NCI-H2196 (cell line): Measurements from ENCODE around the gene SYT2.
A peak's percentile ranks its signal among the peaks of the same experiment; 100 is the strongest.
"Not testable (repeated sequence)": the region's sequence is repeated elsewhere in the genome, so short reads cannot be mapped to it uniquely, and the experiment has no call there.

Experiments
- DNase-seq: peaks from one replicate; lab custom pipeline; 2025; ENCODE audit not compliant: unreplicated experiment; lab: John Stamatoyannopoulos, UW

SYT2 gene

DNA sequence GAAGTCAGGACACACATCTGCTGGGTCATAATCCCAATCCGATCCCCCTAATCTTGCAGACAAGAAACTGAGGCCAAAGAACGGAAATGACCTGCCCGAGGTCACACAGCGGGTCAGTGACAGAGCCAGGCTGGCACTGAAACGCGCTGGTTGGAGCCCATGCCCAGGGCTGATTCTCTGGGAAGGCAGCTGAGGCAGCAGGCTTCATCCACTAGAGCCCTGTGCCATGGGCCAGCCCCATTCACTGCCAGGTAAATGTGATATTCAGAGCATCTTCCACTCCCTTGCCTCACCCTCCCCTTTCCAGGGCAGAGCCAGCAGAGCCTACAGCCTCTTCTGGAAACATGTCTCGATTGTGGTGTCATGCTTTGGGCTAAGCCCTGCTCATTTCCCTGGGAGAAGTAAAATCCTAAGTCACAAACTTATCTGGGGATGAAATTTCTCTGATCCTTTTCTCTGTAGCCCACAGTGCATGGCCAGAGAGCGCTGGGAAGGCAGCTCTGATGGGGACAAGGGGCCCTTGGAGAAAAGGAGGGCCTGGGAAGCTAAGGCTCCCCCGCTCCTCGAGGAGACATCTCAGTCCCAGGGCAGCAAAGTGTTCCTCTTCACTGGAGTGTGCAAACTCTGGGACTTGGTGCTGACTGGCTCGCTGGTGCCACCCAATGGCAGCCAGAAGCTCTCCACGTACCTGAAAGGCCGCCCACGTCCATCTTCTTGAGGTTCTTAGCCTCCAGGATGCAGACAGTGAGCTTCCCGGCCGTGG lies 110.4 kb downstream of the SYT2 start:
- DNase-seq, result peak; percentile 53

DNA sequence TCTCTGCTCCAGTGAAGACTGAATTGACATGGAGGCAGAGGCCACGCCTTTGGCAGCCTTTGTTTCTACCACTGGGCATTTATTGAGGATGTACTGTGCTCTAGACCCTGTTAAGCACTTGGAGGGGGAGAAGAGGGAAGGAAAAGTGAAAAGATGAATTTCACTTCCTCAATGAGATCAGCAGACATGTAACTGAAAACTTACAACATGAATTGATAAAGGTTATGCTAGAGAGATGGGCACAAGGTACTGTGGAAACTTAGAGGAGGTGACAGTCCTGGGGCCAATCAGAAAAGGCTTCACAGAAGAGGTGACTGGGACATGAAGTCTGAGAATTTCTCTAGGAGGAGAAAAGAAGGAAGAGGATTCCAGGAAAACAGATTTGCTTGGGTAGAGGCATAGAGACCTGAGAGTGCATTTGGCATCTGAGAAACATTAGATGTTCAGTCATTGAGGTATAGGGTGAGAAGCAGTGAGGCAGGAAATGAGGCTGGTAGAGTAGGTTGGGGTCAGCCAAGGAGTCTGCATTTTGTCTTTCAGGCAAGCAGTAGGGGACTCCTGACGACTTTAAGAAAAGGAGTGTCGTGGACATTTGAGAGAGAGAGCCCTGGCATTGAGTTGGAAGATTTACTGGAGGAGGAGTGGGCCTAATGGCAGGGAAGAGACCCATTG lies 113.0 kb downstream of the SYT2 start:
- no peak for DNase-seq

DNA sequence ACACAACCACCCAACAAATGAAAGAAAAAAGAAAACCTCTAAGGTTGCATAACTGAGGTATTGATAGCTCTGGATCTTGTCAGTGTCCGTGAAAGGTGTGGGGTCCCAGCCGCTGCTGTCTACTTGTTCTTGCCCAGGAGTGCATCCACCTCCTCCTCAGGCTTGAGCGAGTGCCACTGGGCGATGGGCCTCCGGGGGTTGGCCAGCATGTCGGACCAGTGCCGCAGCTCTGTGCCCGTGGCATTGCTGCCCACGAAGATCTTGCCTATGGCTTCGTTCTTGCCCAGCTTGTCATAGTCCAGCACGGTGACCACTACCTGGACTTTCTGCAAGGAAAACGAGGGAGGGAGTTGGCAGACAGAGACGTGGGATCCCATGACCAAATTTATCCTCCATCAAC lies 113.6 kb downstream of the SYT2 start:
- no peak for DNase-seq

DNA sequence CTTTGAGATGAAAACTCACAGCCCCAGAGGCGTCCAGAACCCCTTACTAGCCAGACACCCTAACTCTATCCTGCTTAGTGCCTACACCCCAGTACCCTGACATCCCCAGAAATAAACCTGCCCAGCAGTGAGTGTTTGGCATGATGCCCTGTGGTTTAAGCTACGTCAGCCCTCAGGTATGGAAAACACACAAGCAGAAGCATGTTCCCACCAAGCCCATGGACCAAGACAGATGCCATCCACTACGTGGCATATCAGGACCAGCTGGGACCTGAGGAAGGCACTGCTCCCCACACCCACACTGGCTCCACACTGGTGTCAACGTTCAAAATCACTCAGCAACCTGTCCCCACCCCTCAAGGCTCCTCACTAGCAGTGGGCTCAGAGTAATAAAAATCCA lies 116.4 kb downstream of the SYT2 start:
- no peak for DNase-seq

DNA sequence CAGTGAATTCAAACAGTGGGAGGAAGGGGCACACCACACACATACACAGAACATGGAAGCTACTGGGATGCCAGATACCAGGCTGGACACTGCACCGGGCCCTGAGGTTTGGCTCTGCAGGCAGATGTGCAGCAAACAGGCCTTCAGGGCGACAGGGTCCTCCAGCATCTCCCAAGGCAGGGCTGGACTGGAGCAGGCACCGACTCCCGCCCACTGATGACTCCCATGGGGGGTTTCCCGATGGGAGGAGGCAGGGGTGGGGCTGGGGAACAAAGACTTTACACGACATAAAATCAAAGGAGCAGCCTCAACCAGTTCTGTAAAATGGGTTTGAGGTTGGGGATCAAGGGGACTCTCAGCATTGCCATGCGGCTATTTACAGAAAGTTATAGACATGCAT lies 118.1 kb downstream of the SYT2 start:
- DNase-seq, result no peak

DNA sequence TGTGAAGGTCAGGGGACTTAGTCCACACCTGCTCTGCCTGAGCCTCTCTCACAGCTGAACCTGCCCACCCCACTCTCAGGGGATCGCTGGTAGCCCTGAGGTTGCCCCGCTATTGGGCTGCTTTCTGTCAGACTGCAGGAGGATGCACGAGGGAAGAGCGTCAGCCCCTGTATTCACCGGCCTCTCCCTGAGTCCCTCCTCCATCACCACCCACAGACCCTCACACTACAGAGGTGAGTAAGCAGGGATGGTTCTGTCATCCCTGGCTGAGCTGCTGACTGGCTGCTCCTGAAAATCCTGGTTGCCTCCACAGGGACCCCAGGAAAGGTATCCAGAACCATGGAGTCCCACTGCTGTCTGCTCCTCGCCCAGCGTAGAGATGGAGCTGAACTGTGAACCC lies 118.7 kb downstream of the SYT2 start:
- no peak for DNase-seq

DNA sequence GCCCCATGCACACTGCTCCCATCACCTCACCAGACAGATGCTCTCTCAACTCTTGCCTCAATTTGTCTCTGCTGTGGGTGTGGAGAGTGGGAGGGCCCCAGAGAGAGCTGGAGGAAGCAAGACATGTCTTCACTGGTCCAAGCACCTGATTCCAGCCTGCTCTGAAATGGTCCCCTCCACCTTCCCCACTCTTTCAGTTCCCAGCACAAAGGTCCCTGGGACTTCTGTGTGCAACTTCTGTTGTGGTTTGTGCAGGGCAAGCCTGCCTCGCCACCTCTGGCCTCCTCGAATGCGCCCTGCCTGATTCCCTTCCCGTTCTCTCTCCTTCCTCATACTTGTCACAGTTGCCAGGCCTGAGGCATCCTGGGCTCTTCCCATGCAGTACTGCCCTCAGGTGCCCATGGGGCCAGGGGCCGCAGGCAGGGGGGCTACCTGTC lies 119.3 kb downstream of the SYT2 start:
- DNase-seq, result no peak

DNA sequence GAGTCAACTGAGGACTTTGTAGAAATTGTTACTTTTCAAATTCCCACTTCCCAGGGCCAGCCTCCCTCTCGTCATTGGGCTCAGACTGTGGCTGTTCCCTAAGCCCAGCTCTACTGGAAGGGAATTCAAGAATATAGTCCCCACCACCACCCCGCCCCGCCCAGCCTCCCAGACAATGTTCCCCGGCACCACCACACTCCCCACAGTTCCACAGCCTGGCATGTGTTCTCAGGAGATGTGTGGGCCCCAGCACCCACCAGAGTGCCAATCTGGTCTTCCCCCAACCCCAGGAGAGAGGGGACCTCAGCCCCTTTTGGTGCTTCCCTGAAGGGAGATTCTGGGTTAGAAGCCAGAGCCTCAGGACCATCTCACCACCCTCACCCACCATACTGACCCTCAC lies 120.1 kb downstream of the SYT2 start:
- no peak for DNase-seq

DNA sequence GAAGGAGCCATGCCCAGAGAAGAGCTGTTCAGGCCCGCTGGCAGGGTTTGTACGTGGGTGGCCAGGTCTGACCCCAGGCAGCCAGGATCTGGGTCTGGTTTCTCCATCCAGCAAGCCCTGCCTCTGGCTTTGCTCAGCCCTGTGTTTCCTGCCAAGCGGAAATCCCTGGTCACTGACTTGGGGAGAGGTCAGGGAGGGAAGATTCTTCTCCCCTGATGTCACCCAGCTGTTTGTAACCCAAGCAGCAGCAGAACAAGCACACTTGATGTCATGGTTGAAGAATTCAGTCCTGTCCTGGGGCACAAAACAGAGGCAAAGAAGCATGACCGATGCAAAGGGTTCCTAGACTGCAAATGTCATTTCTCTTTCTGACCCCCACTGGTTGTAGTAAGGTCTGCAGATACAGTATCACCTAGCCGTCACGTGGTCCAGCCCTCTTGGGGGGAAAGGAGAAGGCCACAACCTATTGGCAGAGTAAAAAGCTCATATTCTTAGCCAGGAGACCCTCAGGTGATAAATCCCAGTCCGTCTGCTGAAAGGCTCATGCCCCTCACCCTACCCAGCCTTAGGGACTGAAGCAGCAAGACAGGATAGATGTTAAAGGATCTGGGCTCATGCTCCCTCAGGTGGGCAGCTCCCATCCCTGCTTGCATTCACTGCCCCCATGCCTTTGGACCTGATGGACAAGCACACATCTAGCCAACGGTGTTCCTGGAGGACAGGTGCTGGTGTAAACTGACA lies 120.9 kb downstream of the SYT2 start:
- DNase-seq, result peak; percentile 57

DNA sequence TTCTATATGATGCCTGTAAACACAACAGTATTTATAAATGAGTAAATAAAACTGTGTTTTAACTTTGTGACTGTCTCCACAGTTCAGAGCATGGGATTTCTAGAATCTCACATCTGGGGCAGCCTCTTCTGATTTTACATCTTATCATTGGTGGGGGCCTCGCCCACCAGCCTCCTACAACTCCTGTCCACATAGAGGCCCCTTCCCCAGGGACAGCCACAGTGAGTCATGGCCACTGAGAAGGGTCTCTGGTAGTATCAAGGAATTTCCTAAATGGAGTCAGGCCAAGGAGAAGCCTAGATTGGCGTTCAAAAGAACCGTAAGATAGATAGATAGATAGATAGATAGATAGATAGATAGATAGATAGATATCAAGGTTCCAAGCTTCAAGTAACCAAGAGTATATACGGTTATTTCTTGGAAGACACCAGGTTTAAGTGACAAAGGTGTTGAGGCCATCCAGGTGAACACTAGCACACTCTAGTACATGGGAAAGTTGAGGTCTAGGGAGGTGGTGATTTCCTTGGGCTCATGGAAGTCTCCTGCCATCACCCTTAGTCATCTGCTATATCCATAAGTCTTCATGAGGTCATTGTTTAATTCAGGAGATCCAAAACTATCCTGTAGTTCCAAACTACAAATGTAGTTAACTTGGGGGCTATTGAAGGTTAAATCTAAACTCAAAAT lies 121.6 kb downstream of the SYT2 start:
- DNase-seq, result no peak

DNA sequence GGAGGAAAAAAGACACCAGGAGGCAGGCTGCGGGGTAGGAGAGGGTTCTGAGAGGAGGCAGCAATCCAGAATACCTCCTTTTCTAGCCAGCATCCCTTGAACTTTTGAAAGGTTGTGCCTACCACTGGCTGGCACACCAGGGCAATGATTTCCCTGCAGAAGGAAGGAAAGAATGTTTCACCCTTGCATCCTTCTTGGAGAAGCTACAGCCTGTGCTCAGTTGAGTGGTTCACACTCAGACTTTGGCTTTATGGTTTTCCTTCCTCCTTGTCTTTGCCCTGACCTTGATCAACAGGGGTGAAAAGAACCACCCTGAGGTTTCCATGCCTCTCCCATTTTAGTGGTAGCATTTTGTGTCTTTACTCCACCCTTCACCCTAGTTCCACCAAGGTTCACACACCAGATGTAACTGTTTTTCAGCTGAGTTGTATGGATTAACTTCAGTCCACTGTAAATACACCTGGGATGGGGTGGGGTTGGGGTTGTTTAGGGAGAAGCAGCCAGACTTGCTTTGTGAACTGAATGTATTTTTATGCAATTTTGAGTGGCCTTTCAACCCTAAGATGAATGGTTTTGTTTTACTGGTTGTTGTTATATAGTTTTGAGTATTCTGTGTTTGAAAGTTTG lies 122.3 kb downstream of the SYT2 start:
- DNase-seq, result no peak

DNA sequence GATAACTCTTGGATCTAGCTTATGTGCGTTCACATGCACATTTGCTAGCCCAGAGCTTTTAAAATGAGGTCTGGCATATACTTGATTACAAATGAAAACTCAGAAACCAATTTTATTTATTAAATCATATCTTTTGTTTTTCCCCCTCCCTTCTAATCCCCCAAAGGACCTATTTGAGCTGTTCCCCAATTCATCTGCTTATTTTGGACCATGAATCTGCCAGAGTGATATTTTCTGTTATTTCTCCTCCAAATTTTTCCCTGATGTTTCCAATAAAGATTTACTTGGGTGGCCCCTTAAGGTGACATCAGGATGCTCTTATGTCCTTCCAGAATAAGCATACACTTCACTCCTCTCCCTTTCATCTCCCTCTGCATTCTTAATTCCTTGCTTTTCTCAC lies 123.4 kb downstream of the SYT2 start:
- no peak for DNase-seq

DNA sequence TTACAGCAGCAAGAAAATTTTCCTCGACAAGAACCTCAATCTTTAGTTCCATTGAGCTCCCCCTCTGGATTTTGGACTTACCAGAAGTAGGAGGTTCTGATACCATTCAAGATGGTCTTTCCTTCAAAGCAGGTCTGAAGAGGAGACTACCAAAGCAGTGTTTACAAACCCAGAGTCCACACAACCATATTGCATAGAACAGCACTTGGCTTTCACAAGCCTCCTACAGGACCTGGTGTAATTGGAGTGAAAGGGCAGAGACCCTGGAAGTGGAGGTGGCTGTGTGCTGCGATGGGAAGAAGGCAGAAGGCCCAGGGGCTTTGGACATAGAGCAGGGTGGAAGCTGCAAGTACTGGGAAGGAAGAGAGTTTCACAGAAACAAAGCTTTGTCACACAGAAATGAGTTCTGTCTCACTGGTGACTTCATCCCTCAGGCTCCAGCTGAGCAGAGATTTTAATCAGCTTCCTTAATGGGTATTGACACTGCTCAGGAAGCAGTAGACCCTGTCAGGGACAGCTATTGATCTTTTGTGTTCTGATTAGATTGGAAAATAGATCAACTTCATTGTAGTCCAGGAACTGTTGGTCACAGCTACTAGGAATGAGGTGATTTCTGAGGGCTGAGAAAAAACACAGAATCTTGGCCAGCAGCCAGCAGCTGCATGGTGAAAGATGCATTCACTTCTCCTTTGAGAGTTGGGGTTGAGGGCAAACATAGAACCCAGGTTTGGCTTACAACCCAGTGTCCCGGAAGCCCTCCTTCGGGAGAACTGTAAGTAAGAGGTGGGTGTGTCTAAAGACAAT lies 124.0 kb downstream of the SYT2 start:
- DNase-seq, result peak; percentile 34

DNA sequence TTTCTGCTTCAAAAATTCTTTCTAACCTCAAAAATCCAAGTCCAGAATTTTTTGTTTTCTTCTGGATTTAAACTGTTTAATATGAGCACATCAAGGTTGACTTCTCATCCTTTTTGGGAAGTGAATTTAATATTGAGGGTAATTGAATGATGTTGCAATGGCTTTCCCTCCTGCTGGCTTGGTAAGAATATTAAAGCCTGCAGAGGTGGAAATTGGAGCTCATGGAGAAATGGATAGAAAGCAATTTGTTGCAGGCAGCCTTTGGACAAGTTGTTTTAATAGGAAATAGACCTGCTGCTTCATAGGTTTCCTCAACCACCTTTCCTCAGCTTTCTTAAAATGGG lies 124.7 kb downstream of the SYT2 start:
- DNase-seq, result no peak

DNA sequence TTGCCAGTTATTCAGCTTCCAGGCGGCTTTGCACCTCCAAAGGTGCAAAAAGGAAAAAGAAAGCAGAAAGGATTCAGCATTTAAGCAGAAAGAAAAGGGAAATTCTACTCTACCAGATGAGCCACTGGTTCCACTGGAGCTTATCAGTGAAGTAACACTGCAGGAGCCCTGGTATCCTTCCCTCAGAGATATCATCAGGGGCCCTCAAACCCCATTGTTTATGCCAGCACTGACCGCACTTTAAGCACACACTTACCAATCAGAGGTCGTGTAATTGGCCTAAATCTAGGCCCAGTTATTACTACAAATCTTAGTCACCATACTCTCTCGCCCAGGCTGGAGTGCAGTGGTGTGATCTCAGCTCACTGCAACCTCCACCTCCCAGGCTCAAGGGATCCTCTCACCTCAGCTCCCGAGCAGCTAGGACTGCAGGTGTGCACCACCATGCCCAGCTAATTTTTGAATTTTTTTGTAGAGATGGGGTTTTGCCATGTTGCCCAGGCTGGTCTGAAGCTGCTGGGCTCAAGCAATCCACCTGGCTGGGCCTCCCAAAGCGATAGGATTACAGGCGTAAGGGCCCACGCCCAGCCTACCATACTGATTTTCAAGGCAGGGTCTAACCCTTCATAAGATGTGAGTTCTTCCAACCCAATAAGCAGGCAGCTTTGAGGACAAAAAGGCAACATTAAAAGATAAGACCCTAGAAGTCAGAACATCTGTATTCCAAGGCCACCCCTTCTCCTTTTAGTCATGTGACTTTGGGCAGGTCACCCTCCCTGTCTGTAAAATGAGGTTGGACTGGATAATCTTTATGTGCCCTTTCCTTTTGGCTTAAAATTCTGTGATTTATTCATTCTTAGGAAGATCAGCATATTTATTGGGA lies 125.3 kb downstream of the SYT2 start:
- no peak for DNase-seq

DNA sequence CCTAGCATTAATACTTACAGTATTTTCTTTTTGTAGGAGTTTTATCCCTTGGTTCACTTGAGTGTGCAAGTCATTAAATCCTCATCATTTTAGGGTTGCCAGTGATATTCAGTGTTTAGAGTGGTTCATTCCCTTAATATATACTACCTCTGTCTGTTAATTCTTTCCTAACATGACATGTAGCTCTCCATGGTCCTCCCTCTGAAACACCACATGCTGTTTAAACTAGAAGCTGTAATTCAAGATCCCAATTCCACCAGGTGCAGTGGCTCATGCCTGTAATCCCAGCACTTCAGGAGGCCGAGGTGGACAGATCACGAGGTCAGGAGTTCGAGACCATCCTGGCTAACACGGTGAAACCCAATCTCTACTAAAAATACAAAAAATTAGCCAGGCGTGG lies 127.9 kb downstream of the SYT2 start:
- not testable (repeated sequence) for DNase-seq

DNA sequence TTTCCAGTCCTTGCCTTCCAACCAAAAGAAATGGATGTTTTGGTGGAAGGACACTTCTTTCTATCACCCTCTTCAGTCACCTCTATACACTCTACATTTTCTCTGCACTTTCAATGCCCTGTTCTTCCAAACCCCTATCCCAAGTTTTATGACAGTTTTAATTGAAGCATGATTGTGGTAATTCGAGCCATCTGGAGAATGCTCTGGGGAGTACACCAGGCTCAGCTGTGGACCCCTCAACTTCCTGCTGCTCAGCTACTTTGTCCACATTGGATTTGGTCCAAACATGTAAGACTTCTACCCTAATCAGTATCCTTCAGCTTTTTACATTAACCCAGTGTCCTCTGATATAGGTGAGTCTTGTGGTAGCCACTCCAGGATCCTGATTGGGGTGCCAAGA lies 129.6 kb downstream of the SYT2 start:
- DNase-seq, result no peak

DNA sequence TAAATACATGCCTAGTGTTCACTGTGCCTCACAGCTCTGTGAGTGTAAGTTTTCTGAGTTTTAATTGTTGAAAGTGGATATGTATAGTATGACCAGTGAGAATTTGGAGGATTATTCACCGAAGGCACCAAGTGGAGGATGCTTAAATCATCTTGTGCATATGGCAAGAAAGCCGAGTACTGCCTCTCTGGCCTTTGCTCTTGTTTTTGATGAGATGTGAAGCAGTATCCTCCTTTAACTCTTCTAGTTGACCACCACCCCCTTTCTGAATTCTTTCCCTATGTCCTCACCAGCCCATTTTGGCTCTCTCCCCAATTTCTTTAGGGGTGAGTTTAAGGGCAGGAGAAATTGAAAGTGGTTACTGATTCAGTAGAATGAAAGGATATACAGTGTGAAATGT lies 130.4 kb downstream of the SYT2 start:
- DNase-seq, result no peak

DNA sequence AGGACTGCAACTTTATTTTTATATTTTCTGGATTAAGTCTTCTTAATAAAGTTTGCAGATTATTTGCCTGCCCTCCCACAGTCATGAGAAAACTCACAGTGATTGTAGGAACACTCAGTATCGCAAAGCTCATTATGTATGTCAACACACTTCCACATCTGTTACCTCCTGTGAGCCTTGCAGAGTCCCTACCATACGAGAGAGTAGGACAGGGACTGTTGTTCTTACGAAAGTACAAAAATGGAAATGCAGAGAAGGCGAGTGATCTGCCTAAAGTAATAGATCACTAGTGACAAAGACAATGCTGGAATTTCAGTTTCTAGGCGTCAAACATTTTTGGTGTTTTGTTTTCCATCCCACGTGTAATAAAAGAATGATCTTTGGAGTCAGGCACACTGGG lies 131.7 kb downstream of the SYT2 start:
- no peak for DNase-seq
